Caco-2 (cell line): Measurements from ENCODE around the gene CPZ. TPM values are rescaled to one million over a fixed set of nuclear protein-coding genes. Genes with fewer than 3 reads are reported as not detected.

Experiments used
- BruUV-seq: library from RNA; stranded (reverse); fragments of 400-500 nt; replicated peaks from 2 replicates; lab custom pipeline; 2021; lab: Mats Ljungman, UMichigan
- CTCF ChIA-PET: fragments of 300-600 bp; sonication (Branson Sonifier 250); formaldehyde crosslinking; loops from one replicate; lab custom pipeline; 2022; ENCODE audit warnings: antibody characterized with exemption; lab: Charles Lee
- POLR2A ChIA-PET: fragments of 300-600 bp; sonication (Branson Sonifier 250); formaldehyde crosslinking; loops from one replicate; lab custom pipeline; 2022; ENCODE audit warnings: antibody characterized with exemption; lab: Charles Lee
- DNase-seq, 2 experiments: peaks; one replicate each; pipeline versions ENCODE4 v3.0.0 to v3.0.0-alpha.2; 2020 to 2022
- H3K27me3 ChIP-seq: replicated peaks from 2 replicates; pipeline ENCODE4 v1.6.0; 2011; ENCODE audit warnings: low read length; ENCODE audit not compliant: control insufficient read depth, insufficient read depth
- H3K36me3 ChIP-seq: 2 replicates; pipeline ENCODE4 v1.5.1; 2011; ENCODE audit warnings: low read length; ENCODE audit not compliant: control insufficient read depth, insufficient read depth
- H3K4me1 ChIP-seq: fragments of 250-450 bp; sonication (Bioruptor Pico); 2 replicates; pipeline ENCODE4 v1.5.1; 2020; ENCODE audit warnings: mild to moderate bottlenecking
- H3K4me3 ChIP-seq: 2 replicates; pipeline ENCODE4 v1.5.1; 2011; ENCODE audit warnings: low read depth, mild to moderate bottlenecking, control low read depth, low read length
- H3K9me3 ChIP-seq: fragments of 250-450 bp; sonication (Bioruptor Pico); 2 replicates; pipeline ENCODE4 v1.5.1; 2020; ENCODE audit warnings: mild to moderate bottlenecking, moderate library complexity
- H3K27ac Mint-ChIP-seq: one replicate; pipeline ENCODE4 v1.8.0; 2022; ENCODE audit warnings: mixed read lengths; ENCODE audit not compliant: unreplicated experiment
- H3K27me3 Mint-ChIP-seq: one replicate; pipeline ENCODE4 v1.8.0; 2022; ENCODE audit warnings: mixed read lengths; ENCODE audit not compliant: insufficient read depth, unreplicated experiment
- H3K36me3 Mint-ChIP-seq: one replicate; pipeline ENCODE4 v1.8.0; 2022; ENCODE audit warnings: mild to moderate bottlenecking, mixed read lengths; ENCODE audit not compliant: insufficient read depth, unreplicated experiment
- H3K4me1 Mint-ChIP-seq: one replicate; pipeline ENCODE4 v1.8.0; 2022; ENCODE audit warnings: low read depth, mixed read lengths; ENCODE audit not compliant: unreplicated experiment
- H3K4me3 Mint-ChIP-seq: one replicate; pipeline ENCODE4 v1.8.0; 2022; ENCODE audit warnings: mild to moderate bottlenecking, moderate library complexity, mixed read lengths; ENCODE audit not compliant: unreplicated experiment
- H3K9me3 Mint-ChIP-seq: one replicate; pipeline ENCODE4 v1.8.0; 2022; ENCODE audit warnings: mixed read lengths; ENCODE audit not compliant: unreplicated experiment
- intact Hi-C: fragments of 100-400 bp; cut with micrococcal nuclease; formaldehyde crosslinking; loops from one replicate; pipeline ENCODE4 v1.10.0; 2022; ENCODE audit not compliant: unreplicated experiment
- total RNA-seq: library from RNA; stranded (reverse); gene quantifications from 2 replicates; pipeline ENCODE4 v1.2.3, GENCODE V29; 2022
- TF ChIP-seq, protein P1 (sequence below), 2 experiments: fragments of 200-600 bp in 1 of 2; IDR thresholded peaks; 1 replicate in 1 of 2; 2 replicates in 1 of 2; pipeline versions ENCODE4 v1.5.1 to v1.8.0; 2011 to 2022; ENCODE audit warnings: antibody characterized with exemption in 1 of 2, control low read depth in 1 of 2, inconsistent platforms in 1 of 2, low read depth in 1 of 2, low read length in 1 of 2, mild to moderate bottlenecking in 1 of 2, moderate library complexity in 1 of 2; ENCODE audit not compliant: insufficient read depth in 1 of 2, severe bottlenecking in 1 of 2, unreplicated experiment in 1 of 2

Gene CPZ
- total RNA-seq, 1 experiment from 2014 or later, result 7.7 TPM

- H3K4me1 Mint-ChIP-seq, result no peaks in the 10 kb centered on the region
- TF ChIP-seq, protein P1, sequence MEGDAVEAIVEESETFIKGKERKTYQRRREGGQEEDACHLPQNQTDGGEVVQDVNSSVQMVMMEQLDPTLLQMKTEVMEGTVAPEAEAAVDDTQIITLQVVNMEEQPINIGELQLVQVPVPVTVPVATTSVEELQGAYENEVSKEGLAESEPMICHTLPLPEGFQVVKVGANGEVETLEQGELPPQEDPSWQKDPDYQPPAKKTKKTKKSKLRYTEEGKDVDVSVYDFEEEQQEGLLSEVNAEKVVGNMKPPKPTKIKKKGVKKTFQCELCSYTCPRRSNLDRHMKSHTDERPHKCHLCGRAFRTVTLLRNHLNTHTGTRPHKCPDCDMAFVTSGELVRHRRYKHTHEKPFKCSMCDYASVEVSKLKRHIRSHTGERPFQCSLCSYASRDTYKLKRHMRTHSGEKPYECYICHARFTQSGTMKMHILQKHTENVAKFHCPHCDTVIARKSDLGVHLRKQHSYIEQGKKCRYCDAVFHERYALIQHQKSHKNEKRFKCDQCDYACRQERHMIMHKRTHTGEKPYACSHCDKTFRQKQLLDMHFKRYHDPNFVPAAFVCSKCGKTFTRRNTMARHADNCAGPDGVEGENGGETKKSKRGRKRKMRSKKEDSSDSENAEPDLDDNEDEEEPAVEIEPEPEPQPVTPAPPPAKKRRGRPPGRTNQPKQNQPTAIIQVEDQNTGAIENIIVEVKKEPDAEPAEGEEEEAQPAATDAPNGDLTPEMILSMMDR (IDR thresholded peaks at IDR 0.05; ENCODE audit: insufficient read depth in 1 of 2, low read depth in 1 of 2, low read length in 1 of 2, severe bottlenecking in 1 of 2, unreplicated experiment in 1 of 2), result no peak
- no peak overlapping the region for H3K4me3 Mint-ChIP-seq
- Histone ChIP-seq H3K4me3 (no peak overlapping the region), H3K9me3 (no peaks in the 10 kb centered on the region), H3K36me3 (no peaks in the 10 kb centered on the region), H3K4me1 (no peaks in the 10 kb centered on the region), H3K27me3 (no peaks in the 10 kb centered on the region; the same call in 1 of the 2 replicates)
- DNase-seq, result peak in 1 of 2 experiments; percentile 18
- no peaks in the 10 kb centered on the region for H3K9me3 Mint-ChIP-seq
- ChIA-PET POLR2A (no interaction called here), CTCF (interaction anchor here (0.7 kb wide), 1 partner anchor 25 kb away, joined by 3 read pairs; no protein-coding TSS in a partner anchor)
- H3K27me3 Mint-ChIP-seq, result peaks cover 1% of the 10 kb centered on the region
- H3K36me3 Mint-ChIP-seq, result no peaks in the 10 kb centered on the region
- no peak overlapping the region for H3K27ac Mint-ChIP-seq
- intact Hi-C loops, result loop anchor here (1.0 kb wide), 1 partner anchor 117 kb away; no protein-coding TSS in a partner anchor
- no TSS peak for BruUV-seq
These were observed 6.8 kb upstream of the CPZ start for GRCh38 chr4:8585721-8586212.

DNA sequence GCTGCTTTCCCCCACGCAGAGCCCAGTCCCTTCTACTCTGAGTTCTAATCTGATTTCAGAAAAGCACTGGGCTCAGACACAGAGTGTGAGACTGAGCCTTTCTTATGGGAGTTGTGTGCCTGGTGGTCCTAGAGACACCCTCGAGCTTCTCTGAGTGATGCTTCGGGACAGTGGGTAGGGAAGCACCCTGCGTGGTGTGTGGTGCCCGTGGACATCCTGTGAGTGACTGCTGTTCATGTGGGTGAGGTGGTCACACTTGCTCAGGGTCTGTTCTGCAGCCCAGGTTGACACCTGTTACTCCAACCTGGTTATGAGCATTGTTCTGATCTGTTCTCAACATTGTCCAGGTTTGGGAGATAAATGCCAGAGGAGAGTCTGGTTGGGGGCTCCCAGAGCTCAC lies 6.3 kb upstream of the CPZ start:
- BruUV-seq, result no TSS peak
- Histone ChIP-seq H3K27me3 (no peaks in the 10 kb centered on the region; the same call in 1 of the 2 replicates), H3K9me3 (no peaks in the 10 kb centered on the region), H3K36me3 (no peaks in the 10 kb centered on the region), H3K4me1 (no peaks in the 10 kb centered on the region), H3K4me3 (no peak overlapping the region)
- Mint-ChIP-seq H3K4me3 (no peak overlapping the region), H3K36me3 (no peaks in the 10 kb centered on the region), H3K9me3 (no peaks in the 10 kb centered on the region), H3K4me1 (no peaks in the 10 kb centered on the region), H3K27me3 (peaks cover 2% of the 10 kb centered on the region), H3K27ac (no peak overlapping the region)
- ChIA-PET POLR2A (no interaction called here), CTCF (interaction anchor here (0.6 to 1.5 kb wide), 13 partner anchors 14 to 157 kb away, joined by 3 to 9 read pairs (median 4); no protein-coding TSS in a partner anchor)
- TF ChIP-seq, protein P1 (IDR thresholded peaks at IDR 0.05; ENCODE audit: insufficient read depth in 1 of 2, low read depth in 1 of 2, low read length in 1 of 2, severe bottlenecking in 1 of 2, unreplicated experiment in 1 of 2), result no peak
- DNase-seq, result peak in 1 of 2 experiments; percentile 16
- intact Hi-C loops, result loop anchor here (1.0 kb wide), 1 partner anchor 118 kb away; no protein-coding TSS in a partner anchor

- no peaks in the 10 kb centered on the region for H3K9me3 Mint-ChIP-seq
- DNase-seq, result peak; percentile 50 to 51
- H3K27me3 Mint-ChIP-seq, result peaks cover 2% of the 10 kb centered on the region
- no peaks in the 10 kb centered on the region; the same call in 1 of the 2 replicates for H3K27me3 ChIP-seq
- H3K4me3 ChIP-seq, result no peak overlapping the region
- no peaks in the 10 kb centered on the region for H3K36me3 ChIP-seq
- H3K4me3 Mint-ChIP-seq, result no peak overlapping the region
- H3K4me1 ChIP-seq, result peaks cover under 1% of the 10 kb centered on the region; the same call in 1 of the 2 replicates
- H3K36me3 Mint-ChIP-seq, result no peaks in the 10 kb centered on the region
- ChIA-PET POLR2A (no interaction called here), CTCF (interaction anchor here (0.6 to 1.5 kb wide), 13 partner anchors 15 to 158 kb away, joined by 3 to 9 read pairs (median 4); no protein-coding TSS in a partner anchor)
- intact Hi-C loops, result loop anchor here (1.0 kb wide), 1 partner anchor 119 kb away; no protein-coding TSS in a partner anchor
- H3K4me1 Mint-ChIP-seq, result no peaks in the 10 kb centered on the region
- no peaks in the 10 kb centered on the region for H3K9me3 ChIP-seq
- TF ChIP-seq, protein P1 (IDR thresholded peaks at IDR 0.05; ENCODE audit: insufficient read depth in 1 of 2, low read depth in 1 of 2, low read length in 1 of 2, severe bottlenecking in 1 of 2, unreplicated experiment in 1 of 2), result peak in 1 of 2 experiments; percentile 73
- no peak overlapping the region for H3K27ac Mint-ChIP-seq
- no TSS peak for BruUV-seq
These were observed 5.7 kb upstream of the CPZ start for GRCh38 chr4:8586671-8587468.
